ENCODE measurements around the gene ZNF358. TPM values are rescaled to one million over a fixed set of nuclear protein-coding genes. Genes with fewer than 3 reads are reported as not detected.

ZNF358 gene
- total RNA-seq, 2 donors from 2014 or later, result 40.2 to 93.6 TPM

- Histone ChIP-seq H3K4me1 (peaks cover 34% of the 10 kb centered on the region), H3K27ac (no peak overlapping the region)
- WGBS, 2 donors, result 74 to 78% methylated on average over 23 to 45 of the region's 51 CpGs
Observed at GRCh38 chr19:7520131-7521051, 4.5 kb downstream of the ZNF358 start.

DNA sequence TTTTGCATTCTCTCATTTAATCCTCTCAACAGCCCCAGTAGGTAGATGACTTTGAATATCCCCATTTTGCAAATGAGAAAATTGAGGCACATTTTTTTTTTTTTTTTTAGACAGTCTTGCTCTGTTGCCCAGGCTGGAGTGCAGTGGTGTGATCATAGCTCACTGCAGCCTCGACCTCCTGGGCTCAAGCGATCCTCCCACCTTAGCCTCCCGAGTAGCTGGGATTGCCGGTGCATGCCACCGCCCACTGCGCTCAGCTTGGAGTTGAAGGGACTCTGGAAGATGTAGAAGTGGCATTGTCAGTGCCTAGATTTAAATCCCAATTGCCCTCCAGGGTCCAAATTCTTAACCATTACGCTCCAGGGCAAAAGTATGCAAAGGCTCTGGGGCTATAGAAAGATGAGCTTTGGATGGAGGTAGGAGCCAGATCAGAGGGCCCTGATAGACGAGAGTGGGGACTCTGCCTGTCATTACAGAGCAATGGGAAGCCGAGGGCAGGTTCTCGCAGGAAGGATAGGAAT is 5.7 kb downstream of the ZNF358 start:
- ATAC-seq (no peak), DNase-seq (no peak)
- TF ChIP-seq, protein P1, sequence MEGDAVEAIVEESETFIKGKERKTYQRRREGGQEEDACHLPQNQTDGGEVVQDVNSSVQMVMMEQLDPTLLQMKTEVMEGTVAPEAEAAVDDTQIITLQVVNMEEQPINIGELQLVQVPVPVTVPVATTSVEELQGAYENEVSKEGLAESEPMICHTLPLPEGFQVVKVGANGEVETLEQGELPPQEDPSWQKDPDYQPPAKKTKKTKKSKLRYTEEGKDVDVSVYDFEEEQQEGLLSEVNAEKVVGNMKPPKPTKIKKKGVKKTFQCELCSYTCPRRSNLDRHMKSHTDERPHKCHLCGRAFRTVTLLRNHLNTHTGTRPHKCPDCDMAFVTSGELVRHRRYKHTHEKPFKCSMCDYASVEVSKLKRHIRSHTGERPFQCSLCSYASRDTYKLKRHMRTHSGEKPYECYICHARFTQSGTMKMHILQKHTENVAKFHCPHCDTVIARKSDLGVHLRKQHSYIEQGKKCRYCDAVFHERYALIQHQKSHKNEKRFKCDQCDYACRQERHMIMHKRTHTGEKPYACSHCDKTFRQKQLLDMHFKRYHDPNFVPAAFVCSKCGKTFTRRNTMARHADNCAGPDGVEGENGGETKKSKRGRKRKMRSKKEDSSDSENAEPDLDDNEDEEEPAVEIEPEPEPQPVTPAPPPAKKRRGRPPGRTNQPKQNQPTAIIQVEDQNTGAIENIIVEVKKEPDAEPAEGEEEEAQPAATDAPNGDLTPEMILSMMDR (IDR thresholded peaks at IDR 0.05), result no peak
- no peak for TF ChIP-seq POLR2A (IDR thresholded peaks at IDR 0.05)
- intact Hi-C loops (cut with DNase I), result no loop called here
- peaks cover 0 to 2% of the 10 kb centered on the region in 2 donors for H3K36me3 ChIP-seq (replicated peaks in 1 of 2; ENCODE audit: insufficient read depth in 1 of 2, low read depth in 2 of 2)
- no peak overlapping the region for H3K4me3 ChIP-seq
- no peaks in the 10 kb centered on the region for H3K27me3 ChIP-seq
- H3K4me1 ChIP-seq, result peaks cover 26% of the 10 kb centered on the region
- WGBS, 2 donors, result 50 to 58% methylated on average over 10 of the region's 10 CpGs
- H3K9me3 ChIP-seq, result no peaks in the 10 kb centered on the region
- peak overlapping the region in 2 of 4 donors; percentile 14 to 32 for H3K27ac ChIP-seq

More at GRCh38 chr19:7520131-7521051, 4.5 kb downstream of the ZNF358 start:
- no peaks in the 10 kb centered on the region for H3K9me3 ChIP-seq
- no peaks in the 10 kb centered on the region for H3K27me3 ChIP-seq
- H3K4me3 ChIP-seq, result no peak overlapping the region
- no peak for ATAC-seq
- intact Hi-C loops (cut with DNase I), result no loop called here
- H3K36me3 ChIP-seq (replicated peaks in 1 of 2; ENCODE audit: insufficient read depth in 1 of 2, low read depth in 2 of 2), result no peaks in the 10 kb centered on the region
- DNase-seq, result no peak
- TF ChIP-seq, protein P1 (IDR thresholded peaks at IDR 0.05), result no peak
- TF ChIP-seq POLR2A (IDR thresholded peaks at IDR 0.05), result no peak

- Histone ChIP-seq H3K27ac (peak within 1 kb of the TSS in 2 of 4 donors; percentile 14 to 35), H3K27me3 (no peaks in the 10 kb centered on the region), H3K36me3 (replicated peaks in 1 of 2; ENCODE audit: insufficient read depth in 1 of 2, low read depth in 2 of 2) (peaks cover 0 to 2% of the 10 kb centered on the region in 2 donors), H3K4me1 (peaks cover 20% of the 10 kb centered on the region), H3K4me3 (peak within 1 kb of the TSS; percentile 30 to 87), H3K9me3 (no peaks in the 10 kb centered on the region)
- TF ChIP-seq, protein P1 (IDR thresholded peaks at IDR 0.05), result peak in 2 of 7 experiments; percentile 3 to 40
- TF ChIP-seq POLR2A (IDR thresholded peaks at IDR 0.05), result peak in 2 of 3 donors; percentile 50 to 54
- 0 to 4% methylated on average over 14 to 65 of the region's 65 CpGs for WGBS, 2 donors
- ATAC-seq (peak; percentile 95), DNase-seq (peak; percentile 99 to 100 (median 100))
- intact Hi-C loops (cut with DNase I), result no loop called here
Observed at GRCh38 chr19:7522072-7522922, 6.4 kb downstream of the ZNF358 start, which contains the start of gene MCOLN1. TSS of gene MCOLN1 (plus strand) at chr19:7522624. CDS start at chr19:7522751, 127 bp downstream.

GRCh38 chr19:7522923-7523667 is 7.2 kb downstream of the ZNF358 start:
- Histone ChIP-seq H3K4me3 (peak overlapping the region; percentile 30 to 87), H3K4me1 (peaks cover 20% of the 10 kb centered on the region), H3K36me3 (replicated peaks in 1 of 2; ENCODE audit: insufficient read depth in 1 of 2, low read depth in 2 of 2) (peaks cover 0 to 2% of the 10 kb centered on the region in 2 donors), H3K27ac (peak overlapping the region in 1 of 4 donors; percentile 35), H3K27me3 (no peaks in the 10 kb centered on the region), H3K9me3 (no peaks in the 10 kb centered on the region)
- ATAC-seq, result peak; percentile 3
- TF ChIP-seq, protein P1 (IDR thresholded peaks at IDR 0.05), result no peak
- TF ChIP-seq POLR2A (IDR thresholded peaks at IDR 0.05), result no peak
- no peak for DNase-seq
- 0 to 7% methylated on average over 1 to 23 of the region's 23 CpGs for WGBS, 2 donors
- intact Hi-C loops (cut with DNase I), result no loop called here

Measured in body of pancreas (tissue), 4 donors.